CD4-positive, alpha-beta T cell treated with Interferon gamma for 1 hour (primary cell): ENCODE data around the gene MRPS34.

Source experiments
- DNase-seq: peaks from one replicate; pipeline ENCODE4 v3.0.0-alpha.2; 2020

MRPS34 gene

GRCh38 chr16:1768767-1769401 lies 4.0 kb downstream of the MRPS34 start:
- no peak for DNase-seq

DNA sequence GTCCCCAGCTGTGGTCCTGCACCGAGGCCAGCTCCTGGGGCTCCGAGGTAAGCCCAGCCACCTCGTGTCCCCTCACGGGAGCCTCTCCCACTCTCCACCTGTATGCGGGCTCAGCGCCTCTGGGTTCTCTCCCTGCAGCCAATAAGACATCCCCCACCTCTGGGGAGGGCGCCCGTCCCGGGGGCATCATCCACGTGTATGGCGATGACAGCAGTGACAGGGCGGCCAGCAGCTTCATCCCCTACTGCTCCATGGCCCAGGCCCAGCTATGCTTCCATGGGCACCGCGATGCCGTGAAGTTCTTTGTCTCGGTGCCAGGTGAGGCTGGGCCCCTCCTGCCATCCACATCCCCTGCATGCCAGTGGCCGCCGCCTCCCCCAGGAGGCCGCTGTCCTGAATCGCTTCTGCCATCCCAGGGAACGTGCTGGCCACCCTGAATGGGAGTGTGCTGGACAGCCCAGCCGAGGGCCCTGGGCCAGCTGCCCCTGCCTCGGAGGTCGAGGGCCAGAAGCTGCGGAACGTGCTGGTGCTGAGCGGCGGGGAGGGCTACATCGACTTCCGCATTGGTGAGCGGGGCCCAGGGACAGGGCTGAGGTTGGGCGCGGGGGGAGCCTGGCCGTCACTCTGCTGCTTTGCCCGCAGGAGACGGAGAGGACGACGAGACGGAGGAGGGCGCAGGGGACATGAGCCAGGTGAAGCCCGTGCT lies 4.7 kb downstream of the MRPS34 start:
- DNase-seq, result no peak

- DNase-seq, result no peak
These were observed 5.6 kb downstream of the MRPS34 start for GRCh38 chr16:1767116-1767994.

DNA sequence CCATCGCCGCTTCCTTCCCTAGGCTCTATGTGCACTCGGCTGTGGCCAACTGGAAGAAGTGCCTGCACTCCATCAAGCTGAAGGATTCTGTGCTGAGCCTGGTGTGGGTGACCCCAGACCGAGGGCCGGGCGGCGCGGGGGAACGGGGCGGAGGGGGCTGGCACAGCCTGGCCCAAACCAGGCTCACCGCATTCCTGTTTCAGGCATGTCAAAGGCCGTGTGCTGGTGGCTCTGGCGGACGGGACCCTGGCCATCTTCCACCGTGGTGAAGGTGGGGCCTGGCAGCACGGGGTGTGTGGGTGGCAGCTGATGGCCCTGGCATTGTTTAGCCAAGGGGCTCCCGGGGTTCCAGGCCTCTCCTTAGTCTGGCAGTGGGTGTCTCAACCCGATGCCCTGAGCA lies 6.2 kb downstream of the MRPS34 start:
- DNase-seq, result no peak

GRCh38 chr16:1766231-1766630 lies 6.7 kb downstream of the MRPS34 start:
- DNase-seq, result no peak

- DNase-seq, result no peak
These were observed 7.1 kb downstream of the MRPS34 start for GRCh38 chr16:1765826-1766225.

DNA sequence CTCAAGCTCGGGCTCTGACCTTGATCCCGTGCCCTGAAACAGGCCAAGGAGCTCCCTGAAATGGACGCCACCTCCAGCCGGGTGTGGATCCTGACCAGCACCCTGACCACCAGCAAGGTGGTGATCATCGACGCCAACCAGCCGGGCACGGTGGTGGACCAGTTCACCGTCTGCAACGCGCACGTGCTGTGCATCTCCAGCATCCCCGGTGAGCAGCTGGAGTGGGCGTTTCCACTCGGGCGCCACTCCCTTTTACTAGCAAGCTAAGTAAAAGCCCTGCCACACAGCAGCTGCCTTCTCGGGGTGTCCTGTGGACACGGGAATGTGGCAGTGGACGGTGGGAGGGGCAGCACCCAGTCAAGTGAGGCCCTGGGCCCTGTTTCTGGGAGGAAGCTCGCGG lies 8.0 kb downstream of the MRPS34 start:
- no peak for DNase-seq

- DNase-seq, result no peak
These were observed 9.1 kb downstream of the MRPS34 start for GRCh38 chr16:1763521-1764511.

GRCh38 chr16:1762879-1763520 lies 9.9 kb downstream of the MRPS34 start:
- no peak for DNase-seq

GRCh38 chr16:1762196-1762878 lies 10.6 kb downstream of the MRPS34 start:
- no peak for DNase-seq

DNA sequence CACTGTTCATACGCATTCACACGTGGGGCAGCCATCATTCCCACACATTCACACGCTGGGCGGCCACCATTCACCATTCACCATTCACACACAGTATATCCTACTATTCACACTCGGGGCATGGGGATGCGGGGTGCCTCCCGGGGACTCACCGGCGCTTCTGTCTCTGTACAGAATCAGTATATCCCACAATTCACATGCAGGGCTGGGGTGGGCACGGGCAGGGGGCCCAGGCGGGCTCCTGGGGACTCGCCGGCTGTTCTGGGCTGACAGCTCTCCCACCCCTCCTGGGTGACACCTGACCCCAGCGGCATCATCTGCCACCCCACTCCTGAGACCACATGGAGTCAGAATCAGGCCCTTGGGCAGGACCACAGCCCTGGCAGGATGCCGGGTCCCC lies 11.2 kb downstream of the MRPS34 start:
- DNase-seq, result no peak

GRCh38 chr16:1760911-1761310 lies 12.0 kb downstream of the MRPS34 start:
- no peak for DNase-seq

GRCh38 chr16:1759511-1759910 lies 13.4 kb downstream of the MRPS34 start:
- DNase-seq, result no peak

GRCh38 chr16:1758923-1759322 lies 14.0 kb downstream of the MRPS34 start:
- DNase-seq, result no peak

GRCh38 chr16:1757714-1758461 lies 15.0 kb downstream of the MRPS34 start:
- no peak for DNase-seq

GRCh38 chr16:1754204-1754603 lies 18.7 kb downstream of the MRPS34 start:
- no peak for DNase-seq

DNA sequence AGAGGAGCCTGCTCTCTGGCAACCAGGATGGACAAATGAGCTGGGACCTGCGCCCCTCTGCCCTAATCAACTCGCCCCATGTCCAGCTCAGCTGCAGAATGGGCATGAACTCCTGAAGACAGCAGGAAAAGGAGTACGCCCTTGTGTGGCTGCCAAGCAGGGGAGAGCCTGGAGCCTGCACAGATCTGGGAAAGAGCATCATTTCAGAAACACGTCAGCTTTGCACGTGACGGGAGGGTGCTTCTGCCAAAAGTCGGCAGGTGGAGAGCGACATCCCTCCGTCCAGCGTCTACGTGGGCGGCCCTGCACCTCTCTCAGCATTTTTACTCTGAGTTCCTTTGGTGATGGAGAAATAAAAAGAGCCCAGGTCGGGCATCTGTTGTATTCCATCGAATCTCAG lies 20.1 kb downstream of the MRPS34 start:
- DNase-seq, result no peak

DNA sequence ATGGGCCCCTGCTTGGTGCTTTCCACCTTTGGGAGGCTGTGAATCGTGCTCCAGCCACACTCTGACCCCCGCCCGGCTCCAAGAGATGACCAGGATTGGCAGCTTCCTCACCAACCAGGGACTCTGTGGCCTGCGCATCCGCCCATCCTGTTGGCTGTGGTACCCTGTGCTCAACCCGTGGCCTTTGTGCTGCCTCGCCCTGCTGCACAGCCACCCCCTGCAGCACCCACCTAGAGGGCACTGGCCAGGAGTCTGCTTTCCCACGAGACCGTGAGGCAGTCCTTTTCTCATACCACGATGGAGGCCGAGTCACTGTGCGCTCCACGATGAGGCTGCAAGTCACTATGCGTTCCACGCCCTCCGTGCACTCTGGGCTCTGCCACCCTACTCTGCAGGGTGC lies 21.0 kb downstream of the MRPS34 start:
- no peak for DNase-seq

- no peak for DNase-seq
These were observed 23.5 kb downstream of the MRPS34 start for GRCh38 chr16:1749152-1750117.
